Fibroblast of lung (primary cell): Measurements from ENCODE around the gene DYDC1.

Source experiments
- CTCF ChIP-seq, 2 donors: IDR thresholded peaks in 1 of 2; conservative IDR thresholded peaks in 1 of 2; 1 replicate in 1 of 2; 2 replicates in 1 of 2; pipeline ENCODE4 v1.5.1; 2011 to 2012; ENCODE audit warnings: low read length in 2 of 2, control low read depth in 1 of 2, inconsistent platforms in 1 of 2, low read depth in 1 of 2, mild to moderate bottlenecking in 1 of 2
- EZH2 ChIP-seq: IDR thresholded peaks from 2 replicates; pipeline ENCODE4 v1.5.1; 2012; ENCODE audit warnings: low read length, control low read depth, mild to moderate bottlenecking; ENCODE audit errors: missing control alignments

- no peak for TF ChIP-seq CTCF (conservative IDR thresholded peaks at IDR 0.05 in 1 of 2, IDR thresholded peaks at IDR 0.05 in 1 of 2; ENCODE audit: low read depth in 1 of 2, low read length in 2 of 2)
- TF ChIP-seq EZH2: no peak
Observed at GRCh38 chr10:80322158-80322557, 34.4 kb downstream of the DYDC1 start.
